GM18508 (cell line): ENCODE data around the gene TDRD1.

Source experiments
- ATAC-seq: cut with Tn5 transposase; IDR thresholded peaks from one replicate; pipeline ENCODE4 v1.9.1; 2021; ENCODE audit warnings: moderate number of reproducible peaks; ENCODE audit not compliant: insufficient read depth, unreplicated experiment

The TDRD1 gene

GRCh38 chr10:114223066-114223465 lies 43.9 kb downstream of the TDRD1 start:
- ATAC-seq, result no peak

- ATAC-seq, result no peak
Measured at GRCh38 chr10:114228156-114228555, 49.0 kb downstream of the TDRD1 start.

- no peak for ATAC-seq
Measured at GRCh38 chr10:114232561-114233176, 53.5 kb downstream of the TDRD1 start.

GRCh38 chr10:114233482-114233881 lies 54.3 kb downstream of the TDRD1 start:
- no peak for ATAC-seq

- ATAC-seq, result no peak
Measured at GRCh38 chr10:114234132-114234531, 55.0 kb downstream of the TDRD1 start.

GRCh38 chr10:114239117-114239993 lies 60.2 kb downstream of the TDRD1 start, which contains the start of gene VWA2:
Gene VWA2, plus strand, starts transcription at chr10:114239254. Its CDS starts 9,460 bp downstream, at chr10:114248714.
- ATAC-seq, result no peak

- ATAC-seq, result no peak
Measured at GRCh38 chr10:114239994-114240345, 60.8 kb downstream of the TDRD1 start.

- no peak for ATAC-seq
Measured at GRCh38 chr10:114242235-114242634, 63.1 kb downstream of the TDRD1 start.

GRCh38 chr10:114243661-114244060 lies 64.5 kb downstream of the TDRD1 start:
- no peak for ATAC-seq

- no peak for ATAC-seq
Measured at GRCh38 chr10:114244126-114244525, 65.0 kb downstream of the TDRD1 start.

GRCh38 chr10:114245121-114245791 lies 66.1 kb downstream of the TDRD1 start:
- no peak for ATAC-seq

GRCh38 chr10:114246679-114247305 lies 67.6 kb downstream of the TDRD1 start:
- ATAC-seq, result no peak

GRCh38 chr10:114250236-114250635 lies 71.1 kb downstream of the TDRD1 start:
- no peak for ATAC-seq

- no peak for ATAC-seq
Measured at GRCh38 chr10:114250716-114251115, 71.6 kb downstream of the TDRD1 start.

- no peak for ATAC-seq
Measured at GRCh38 chr10:114252092-114252491, 72.9 kb downstream of the TDRD1 start.

- no peak for ATAC-seq
Measured at GRCh38 chr10:114252883-114253282, 73.7 kb downstream of the TDRD1 start.

- no peak for ATAC-seq
Measured at GRCh38 chr10:114255227-114255626, 76.1 kb downstream of the TDRD1 start.

- ATAC-seq, result no peak
Measured at GRCh38 chr10:114256008-114256765, 77.0 kb downstream of the TDRD1 start.

- no peak for ATAC-seq
Measured at GRCh38 chr10:114256822-114257221, 77.7 kb downstream of the TDRD1 start.

- no peak for ATAC-seq
Measured at GRCh38 chr10:114257498-114257897, 78.3 kb downstream of the TDRD1 start.
